ENCODE measurements around the gene MBOAT7. TPM values are rescaled to one million over a fixed set of nuclear protein-coding genes. Genes with fewer than 3 reads are reported as not detected.

Gene MBOAT7
- total RNA-seq, 1 experiment from 2014 or later: 100 TPM

GRCh38 chr19:54165222-54165621, 24.2 kb downstream of the MBOAT7 start:
- Mint-ChIP-seq H3K27me3 (ENCODE audit: low read depth) (peaks cover 39% of the 10 kb centered on the region), H3K4me1 (peaks cover 30 to 43% of the 10 kb centered on the region in 2 experiments), H3K36me3 (ENCODE audit: insufficient read depth in 1 of 3, low read depth in 3 of 3) (peaks cover 0 to 4% (median 3%) of the 10 kb centered on the region in 3 experiments; a peak in 3 of 7 replicates), H3K27ac (no peak overlapping the region), H3K4me3 (no peak overlapping the region), H3K9me3 (peaks cover 0 to 6% of the 10 kb centered on the region in 2 experiments; a peak in 2 of 5 replicates)
- DNase-seq: no peak
- Histone ChIP-seq H3K23me2 (ENCODE audit: insufficient read length, low read depth, low read length, poor library complexity, severe bottlenecking) (peaks cover 12% of the 10 kb centered on the region), H3K56ac (ENCODE audit: insufficient read length, low read depth, low read length) (no peak overlapping the region), H3K4me1 (ENCODE audit: insufficient read depth, low read length) (no peaks in the 10 kb centered on the region), H2AK5ac (ENCODE audit: insufficient read length, low read length) (no peak overlapping the region), H3K4me2 (ENCODE audit: insufficient read depth, insufficient read length, low read length) (no peak overlapping the region), H3K23ac (ENCODE audit: insufficient read length, low read depth, low read length) (no peak overlapping the region), H4K5ac (ENCODE audit: insufficient read length, low read depth, low read length) (no peak overlapping the region), H2BK12ac (ENCODE audit: insufficient read length, low read depth, low read length) (no peak overlapping the region), H3K9ac (ENCODE audit: extremely low read depth, insufficient read length, low read length) (no peak overlapping the region), H3K18ac (ENCODE audit: insufficient read length, low read depth, low read length) (no peak overlapping the region), H3K27me3 (ENCODE audit: insufficient read depth, low read length) (no peaks in the 10 kb centered on the region), H3K79me2 (ENCODE audit: insufficient read depth, low read length) (no peaks in the 10 kb centered on the region), H3K14ac (ENCODE audit: insufficient read depth, low read length) (no peak overlapping the region), H2BK5ac (ENCODE audit: insufficient read length, low read length) (no peak overlapping the region), H2BK20ac (ENCODE audit: low read depth, low read length, poor library complexity, severe bottlenecking) (no peak overlapping the region), H3K79me1 (ENCODE audit: insufficient read depth, low read depth, low read length, poor library complexity, severe bottlenecking) (no peaks in the 10 kb centered on the region), H4K91ac (ENCODE audit: insufficient read length, low read depth, low read length) (no peak overlapping the region), H2BK15ac (ENCODE audit: low read depth, low read length) (no peak overlapping the region), H3K27ac (ENCODE audit: insufficient read length, low read depth, low read length) (no peak overlapping the region), H2AFZ (ENCODE audit: low read length) (no peak overlapping the region), H2BK120ac (ENCODE audit: low read depth, low read length, poor library complexity, severe bottlenecking) (no peak overlapping the region), H3T11ph (ENCODE audit: low read length) (no peak overlapping the region), H3K4ac (ENCODE audit: low read depth, low read length) (no peak overlapping the region), H4K8ac (replicated peaks; ENCODE audit: insufficient read length, low read depth, low read length) (no peak overlapping the region), H3K9me3 (ENCODE audit: control insufficient read depth, low read depth, low read length) (no peaks in the 10 kb centered on the region), H4K20me1 (ENCODE audit: control insufficient read depth, insufficient read depth, insufficient read length) (no peaks in the 10 kb centered on the region)
- no peak for TF ChIP-seq CTCF (conservative IDR thresholded peaks at IDR 0.05)
- WGBS (ENCODE audit: extremely low coverage, insufficient read length, low lambda C conversion rate): no CpG with 5 or more reads among the region's 25 CpGs

Data from H9 (cell line).